Activated CD4-positive, alpha-beta T cell treated with anti-CD3 and anti-CD28 coated beads, Interleukin-2, amount 10 ng/mL, durations not matched to agents 24 days and 14 days (primary cell): ENCODE data around the gene MSI2. TPM values are rescaled to one million over a fixed set of nuclear protein-coding genes. Genes with fewer than 3 reads are reported as not detected.
A peak's percentile ranks its signal among the peaks of the same experiment; 100 is the strongest.
"Not testable (repeated sequence)": the region's sequence is repeated elsewhere in the genome, so short reads cannot be mapped to it uniquely, and the experiment has no call there.

Experiments used
- DNase-seq: peaks from one replicate; pipeline ENCODE4 v3.0.0; 2022
- H3K27ac Mint-ChIP-seq: one replicate; pipeline ENCODE4 v1.8.0; 2022; ENCODE audit warnings: mild to moderate bottlenecking, mixed read lengths
- H3K27me3 Mint-ChIP-seq: one replicate; pipeline ENCODE4 v1.8.0; 2022; ENCODE audit warnings: mixed read lengths
- H3K36me3 Mint-ChIP-seq: one replicate; pipeline ENCODE4 v1.8.0; 2022; ENCODE audit warnings: low read depth, mild to moderate bottlenecking, mixed read lengths
- H3K4me1 Mint-ChIP-seq: one replicate; pipeline ENCODE4 v1.8.0; 2021; ENCODE audit warnings: mixed read lengths
- H3K4me3 Mint-ChIP-seq: one replicate; pipeline ENCODE4 v1.8.0; 2022; ENCODE audit warnings: mild to moderate bottlenecking, moderate library complexity, mixed read lengths
- H3K9me3 Mint-ChIP-seq: one replicate; pipeline ENCODE4 v1.8.0; 2021; ENCODE audit warnings: mixed read lengths
- intact Hi-C: fragments of 100-400 bp; cut with micrococcal nuclease; formaldehyde crosslinking; loops from one replicate; pipeline ENCODE4 v1.15.1; 2023
- total RNA-seq: library from RNA; stranded (reverse); gene quantifications from 2 replicates; pipeline ENCODE4 v1.2.3, GENCODE V29; 2022

Gene MSI2
- total RNA-seq, 1 donor from 2014 or later = 172 TPM

DNA sequence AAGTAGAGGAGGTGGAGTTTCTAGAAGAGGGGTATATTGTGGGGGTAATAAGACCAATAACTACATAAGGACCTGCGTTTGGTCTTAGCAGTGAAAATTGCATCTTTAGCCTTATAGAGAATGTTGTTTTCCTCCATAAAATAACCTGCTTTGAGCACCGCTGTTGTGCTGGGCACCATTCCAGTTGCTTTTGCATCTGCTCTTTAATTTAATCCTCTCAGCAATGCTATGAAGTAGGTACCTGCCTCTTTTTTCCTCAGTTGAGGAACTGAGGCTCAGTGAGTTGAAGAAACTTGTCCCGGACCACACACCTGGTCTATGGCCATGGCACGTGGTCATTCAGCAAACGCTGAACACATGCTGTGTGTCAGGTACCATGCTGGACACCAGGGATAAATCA, 238.1 kb downstream of the MSI2 start:
- Mint-ChIP-seq H3K9me3 (no peaks in the 10 kb centered on the region), H3K4me1 (peaks cover 15% of the 10 kb centered on the region), H3K4me3 (no peak overlapping the region), H3K27ac (peak overlapping the region; percentile 1), H3K36me3 (no peaks in the 10 kb centered on the region), H3K27me3 (no peaks in the 10 kb centered on the region)
- intact Hi-C loops = no loop called here
- DNase-seq = no peak

DNA sequence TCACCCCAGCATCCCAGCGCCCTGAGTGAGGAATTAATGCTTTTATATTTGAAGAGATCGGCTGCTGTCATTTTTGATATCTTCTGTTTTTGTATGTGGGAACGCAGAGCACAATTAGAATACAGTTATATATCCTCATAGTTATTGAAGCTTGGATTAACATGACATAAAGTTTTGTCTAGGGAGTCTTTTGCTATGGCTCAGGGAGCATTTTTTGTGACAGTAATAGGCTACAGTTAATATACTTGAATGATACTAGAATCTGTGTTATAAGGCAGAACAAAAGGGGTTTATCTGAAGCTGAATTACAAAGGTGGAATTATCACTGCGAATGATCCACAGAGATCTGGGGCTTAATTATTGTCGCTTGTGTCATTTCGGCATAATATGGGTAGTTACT, 239.4 kb downstream of the MSI2 start:
- intact Hi-C loops = no loop called here
- no peaks in the 10 kb centered on the region for H3K27me3 Mint-ChIP-seq
- H3K4me3 Mint-ChIP-seq = no peak overlapping the region
- peak overlapping the region; percentile 75 for H3K27ac Mint-ChIP-seq
- peaks cover 1% of the 10 kb centered on the region for H3K36me3 Mint-ChIP-seq
- no peak for DNase-seq
- no peaks in the 10 kb centered on the region for H3K9me3 Mint-ChIP-seq
- H3K4me1 Mint-ChIP-seq = peaks cover 25% of the 10 kb centered on the region

DNA sequence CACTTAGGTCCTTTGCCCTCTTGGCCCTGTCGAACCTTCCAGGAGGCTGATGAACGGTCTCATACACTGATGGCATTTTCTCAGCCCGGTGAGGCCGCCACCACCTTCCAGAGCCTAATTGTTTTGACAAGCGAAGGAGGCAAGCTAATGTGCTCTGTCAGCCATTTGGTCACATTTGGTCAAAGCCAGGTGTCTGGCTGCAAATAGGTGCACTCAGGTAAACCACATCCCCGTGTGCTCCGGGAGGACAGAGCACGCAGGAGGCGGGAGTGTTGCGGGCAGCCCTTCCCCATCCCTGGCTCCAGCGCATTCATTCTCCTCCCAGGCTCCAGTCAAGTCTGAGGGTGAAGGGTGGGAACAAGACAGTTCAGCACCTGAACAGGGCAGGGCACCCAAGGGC, 240.1 kb downstream of the MSI2 start:
- Mint-ChIP-seq H3K4me1 (peaks cover 25% of the 10 kb centered on the region), H3K27ac (no peak overlapping the region), H3K36me3 (peaks cover 1% of the 10 kb centered on the region), H3K4me3 (no peak overlapping the region), H3K27me3 (no peaks in the 10 kb centered on the region), H3K9me3 (no peaks in the 10 kb centered on the region)
- no peak for DNase-seq
- intact Hi-C loops = no loop called here

DNA sequence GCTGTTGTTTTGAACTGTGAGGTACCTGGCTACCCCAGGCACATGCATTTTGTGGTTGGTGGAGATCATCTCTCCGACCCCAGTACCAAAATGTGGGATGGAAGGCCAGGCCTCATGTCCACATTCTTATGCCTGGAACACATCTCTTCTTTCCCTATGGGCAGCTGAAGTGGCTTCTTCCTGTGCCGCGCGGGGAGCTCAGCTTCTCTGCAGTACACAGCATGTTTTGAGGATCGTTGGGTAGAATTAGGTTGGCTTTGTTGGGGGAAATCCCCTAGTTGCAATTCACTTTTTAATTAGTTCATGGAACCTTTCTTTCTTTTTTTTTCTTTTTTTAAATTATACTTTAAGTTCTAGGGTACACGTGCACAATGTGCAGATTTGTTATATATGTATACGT, 242.1 kb downstream of the MSI2 start:
- peaks cover 1% of the 10 kb centered on the region for H3K36me3 Mint-ChIP-seq
- H3K4me1 Mint-ChIP-seq = peaks cover 22% of the 10 kb centered on the region
- H3K27ac Mint-ChIP-seq = no peak overlapping the region
- no peaks in the 10 kb centered on the region for H3K27me3 Mint-ChIP-seq
- no peak for DNase-seq
- intact Hi-C loops = no loop called here
- no peak overlapping the region for H3K4me3 Mint-ChIP-seq
- H3K9me3 Mint-ChIP-seq = no peaks in the 10 kb centered on the region

DNA sequence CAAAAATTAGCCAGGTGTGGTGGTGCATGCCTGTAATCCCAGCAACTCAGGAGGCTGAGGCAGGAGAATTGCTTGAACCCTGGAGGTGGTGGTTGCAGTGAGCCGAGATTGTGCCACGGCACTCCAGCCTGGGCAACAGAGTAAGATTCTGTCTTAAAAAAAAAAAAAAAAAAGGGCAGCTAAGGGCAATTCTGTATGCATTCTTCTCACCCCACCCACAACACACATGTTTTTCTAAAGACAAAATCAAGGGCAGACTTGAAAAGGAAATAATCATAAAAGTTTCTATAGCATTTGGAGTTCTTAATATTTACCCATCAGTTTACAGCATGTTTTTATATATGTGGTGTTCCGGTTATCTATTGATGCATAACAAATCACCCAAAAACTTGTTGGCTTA, 242.9 kb downstream of the MSI2 start:
- H3K27ac Mint-ChIP-seq, H3K9me3 Mint-ChIP-seq, intact Hi-C loops, DNase-seq, H3K27me3 Mint-ChIP-seq, H3K36me3 Mint-ChIP-seq: not testable (repeated sequence)
- Mint-ChIP-seq H3K4me3 (peak overlapping the region; percentile 36), H3K4me1 (peaks cover 22% of the 10 kb centered on the region)

DNA sequence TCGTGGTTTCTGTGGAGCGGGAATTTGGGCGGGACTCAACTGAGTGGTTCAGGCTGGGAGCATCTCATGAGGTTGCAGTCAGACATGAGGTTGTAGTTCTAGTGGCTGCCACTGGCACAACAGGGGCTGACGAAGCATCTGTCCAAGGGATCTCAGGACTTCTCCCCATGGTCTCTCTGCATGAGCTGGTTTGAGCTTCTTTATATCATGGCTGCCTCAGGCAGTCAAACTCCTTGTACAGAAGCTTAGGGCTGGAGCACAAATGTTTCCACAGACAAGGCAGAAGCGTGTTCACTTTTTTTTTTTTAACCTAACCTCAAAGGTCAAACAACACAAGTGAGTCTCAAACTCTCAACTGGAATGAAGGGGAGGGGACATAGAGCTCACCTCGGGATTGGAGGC, 243.3 kb downstream of the MSI2 start:
- Mint-ChIP-seq H3K4me1 (peaks cover 22% of the 10 kb centered on the region), H3K4me3 (peak overlapping the region; percentile 36)

DNA sequence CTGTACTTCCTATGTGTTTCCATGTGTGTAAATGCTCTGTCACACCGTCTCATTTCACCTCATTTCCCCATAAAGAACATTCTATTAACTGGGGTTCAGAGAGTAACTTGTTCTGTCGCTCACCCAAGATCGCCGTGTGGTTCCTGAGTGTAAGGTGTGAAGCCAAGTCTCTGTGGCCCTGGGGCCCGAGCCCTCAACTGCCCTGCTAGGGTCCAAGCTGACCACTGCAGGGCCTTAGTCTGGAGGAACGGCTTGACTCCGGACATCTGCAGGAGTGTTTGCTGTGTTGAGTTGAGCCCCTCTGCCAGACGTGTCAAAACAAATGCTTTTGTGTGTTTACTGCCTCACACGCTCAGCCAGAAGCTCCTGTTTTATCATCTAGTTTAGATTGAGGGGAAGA, 244.7 kb downstream of the MSI2 start:
- H3K27me3 Mint-ChIP-seq = no peaks in the 10 kb centered on the region
- no peaks in the 10 kb centered on the region for H3K9me3 Mint-ChIP-seq
- no peak overlapping the region for H3K4me3 Mint-ChIP-seq
- peaks cover 1% of the 10 kb centered on the region for H3K36me3 Mint-ChIP-seq
- DNase-seq = no peak
- no peak overlapping the region for H3K27ac Mint-ChIP-seq
- intact Hi-C loops = no loop called here
- H3K4me1 Mint-ChIP-seq = peaks cover 20% of the 10 kb centered on the region

More for the DNA sequence above, 243.3 kb downstream of the MSI2 start:
- Mint-ChIP-seq H3K36me3 (peaks cover 1% of the 10 kb centered on the region), H3K27me3 (no peaks in the 10 kb centered on the region), H3K9me3 (no peaks in the 10 kb centered on the region), H3K27ac (peak overlapping the region; percentile 42)
- DNase-seq = no peak
- intact Hi-C loops = no loop called here

DNA sequence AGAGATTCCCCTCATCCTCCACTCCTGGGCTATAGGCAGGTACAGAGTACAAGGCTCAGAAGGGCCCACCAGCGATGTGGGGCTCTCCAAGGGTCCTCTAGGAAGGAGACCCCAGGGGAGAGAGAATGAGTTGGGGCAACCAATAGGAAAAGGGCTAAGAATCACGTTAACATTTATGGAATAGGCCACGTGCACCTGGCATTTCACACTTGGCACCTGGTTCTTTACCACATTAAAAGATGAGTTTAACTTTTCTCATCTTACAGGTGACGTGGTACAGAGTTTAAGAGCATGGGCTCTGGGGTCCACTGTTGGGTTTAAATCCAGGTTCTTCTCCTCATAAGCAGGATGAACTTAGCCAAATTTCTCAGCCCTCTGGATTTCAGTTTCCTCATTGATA, 245.7 kb downstream of the MSI2 start:
- no peak overlapping the region for H3K27ac Mint-ChIP-seq
- H3K9me3 Mint-ChIP-seq = no peaks in the 10 kb centered on the region
- H3K27me3 Mint-ChIP-seq = no peaks in the 10 kb centered on the region
- no peak for DNase-seq
- intact Hi-C loops = no loop called here
- peaks cover 1% of the 10 kb centered on the region for H3K36me3 Mint-ChIP-seq
- peaks cover 20% of the 10 kb centered on the region for H3K4me1 Mint-ChIP-seq
- H3K4me3 Mint-ChIP-seq = no peak overlapping the region

DNA sequence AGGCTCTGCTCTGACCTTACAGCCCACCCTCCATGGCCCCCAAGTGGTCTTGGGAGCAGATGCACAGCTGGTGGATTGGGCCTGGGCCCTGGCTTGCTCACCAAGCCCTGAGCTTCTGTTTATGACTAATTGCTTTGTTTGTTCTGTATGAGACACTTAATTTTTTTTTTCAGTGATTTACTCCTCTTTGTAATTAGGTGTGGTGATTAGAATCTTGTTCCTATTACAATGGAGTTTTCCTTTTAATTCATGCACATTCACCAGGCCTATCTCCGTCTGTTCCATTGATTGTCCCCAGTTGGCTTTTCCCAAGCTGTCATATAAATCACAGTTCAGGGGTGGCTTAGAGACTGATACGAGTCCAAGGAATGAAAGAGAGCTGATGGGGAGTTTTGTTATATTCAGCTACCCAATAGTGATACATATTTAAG, 246.5 kb downstream of the MSI2 start:
- H3K9me3 Mint-ChIP-seq = no peaks in the 10 kb centered on the region
- no peak overlapping the region for H3K4me3 Mint-ChIP-seq
- no peak for DNase-seq
- intact Hi-C loops = no loop called here
- H3K27ac Mint-ChIP-seq = no peak overlapping the region
- H3K27me3 Mint-ChIP-seq = no peaks in the 10 kb centered on the region
- peaks cover 20% of the 10 kb centered on the region for H3K4me1 Mint-ChIP-seq
- H3K36me3 Mint-ChIP-seq = peaks cover 1% of the 10 kb centered on the region

DNA sequence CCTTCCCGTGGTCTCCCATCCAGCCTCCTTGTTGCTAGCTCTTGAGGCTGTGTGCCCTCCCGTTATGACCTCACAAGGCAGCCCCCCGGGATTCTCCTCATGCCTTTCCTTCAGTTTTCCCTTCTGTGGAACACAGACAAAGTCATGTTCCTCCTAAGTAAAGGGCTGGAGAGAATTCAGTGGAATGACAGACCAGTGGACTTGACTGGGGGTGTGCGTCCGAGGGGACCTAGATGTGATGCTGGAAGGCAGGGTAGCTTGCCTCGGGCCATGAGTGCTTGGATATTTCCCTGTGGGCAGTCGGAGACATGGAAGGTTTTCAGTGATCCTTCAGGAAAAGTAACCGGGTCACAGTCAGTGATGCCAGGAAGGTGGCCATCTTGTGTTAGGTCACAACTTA, 247.9 kb downstream of the MSI2 start:
- H3K9me3 Mint-ChIP-seq = no peaks in the 10 kb centered on the region
- intact Hi-C loops = no loop called here
- peaks cover 21% of the 10 kb centered on the region for H3K4me1 Mint-ChIP-seq
- H3K4me3 Mint-ChIP-seq = no peak overlapping the region
- H3K36me3 Mint-ChIP-seq = peaks cover 3% of the 10 kb centered on the region
- peak overlapping the region; percentile 34 for H3K27ac Mint-ChIP-seq
- H3K27me3 Mint-ChIP-seq = no peaks in the 10 kb centered on the region
- no peak for DNase-seq

DNA sequence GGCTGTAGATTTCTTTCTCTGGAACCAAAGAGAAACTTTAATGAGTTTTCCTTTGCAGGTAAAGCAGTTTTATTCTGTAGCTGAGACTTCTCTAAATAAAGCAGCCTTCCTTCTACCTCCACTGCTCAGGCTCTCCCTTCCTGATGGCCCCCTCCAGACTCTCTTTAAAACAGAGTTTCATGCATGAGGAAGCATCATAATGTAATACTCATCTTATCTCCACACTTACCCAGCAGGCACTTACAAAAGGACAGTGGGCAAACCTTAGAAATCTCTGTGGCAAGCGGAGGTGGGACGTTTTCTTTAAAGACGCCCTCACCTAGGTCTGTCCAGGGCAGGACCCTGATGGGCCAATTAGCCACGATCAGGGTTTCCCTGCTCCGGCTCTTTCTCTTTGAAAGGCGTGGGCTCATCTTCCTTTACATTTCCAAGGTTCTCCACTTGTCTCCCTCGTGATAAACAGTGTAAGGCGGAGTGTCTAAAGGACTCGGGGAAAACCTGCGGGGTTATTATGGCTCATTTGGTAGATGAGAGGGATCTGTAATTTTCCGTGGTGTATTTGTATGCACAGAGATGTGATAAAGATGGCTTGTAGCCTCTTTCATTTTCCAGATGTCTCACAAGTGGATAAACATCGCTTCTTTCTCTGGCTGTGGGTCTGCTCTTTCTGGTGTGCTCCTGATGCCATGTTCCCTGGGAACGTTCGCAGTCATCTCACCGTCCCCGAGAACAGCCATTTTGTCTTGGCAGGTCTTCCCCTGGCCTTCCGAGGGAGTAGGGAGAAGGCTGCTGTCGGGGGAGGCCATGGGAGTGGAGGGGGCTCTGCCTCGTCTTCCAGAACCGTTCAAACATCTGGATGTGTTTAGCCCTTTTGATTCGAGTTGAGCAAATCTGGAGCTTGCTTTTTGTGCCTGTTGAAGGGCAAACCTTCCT, 249.8 kb downstream of the MSI2 start:
- Mint-ChIP-seq H3K36me3 (peaks cover 8% of the 10 kb centered on the region), H3K4me3 (no peak overlapping the region), H3K4me1 (peaks cover 13% of the 10 kb centered on the region), H3K27me3 (no peaks in the 10 kb centered on the region), H3K9me3 (no peaks in the 10 kb centered on the region), H3K27ac (no peak overlapping the region)
- intact Hi-C loops = no loop called here
- DNase-seq = no peak

DNA sequence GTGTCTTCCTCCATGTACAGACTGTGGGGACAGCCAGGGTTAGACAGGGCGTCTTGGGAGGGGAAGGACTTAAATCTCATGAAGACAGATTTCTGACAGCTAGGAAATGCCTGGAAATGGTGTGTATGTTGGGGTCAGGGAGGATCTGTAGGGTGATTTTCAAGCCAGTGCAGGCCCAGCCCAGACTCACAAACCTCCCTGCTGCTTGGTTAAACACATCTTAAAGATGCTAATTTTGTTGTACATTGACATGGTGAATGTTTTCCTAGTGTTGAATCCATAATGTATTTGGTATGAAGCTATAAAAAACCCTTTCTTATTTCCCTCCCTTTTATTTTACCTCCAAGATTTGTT, 250.4 kb downstream of the MSI2 start:
- no peak overlapping the region for H3K27ac Mint-ChIP-seq
- H3K4me1 Mint-ChIP-seq = peaks cover 13% of the 10 kb centered on the region
- H3K27me3 Mint-ChIP-seq = no peaks in the 10 kb centered on the region
- H3K9me3 Mint-ChIP-seq = no peaks in the 10 kb centered on the region
- DNase-seq = no peak
- intact Hi-C loops = loop anchor here (1.0 kb wide), 1 partner anchor 43 kb away; no protein-coding TSS in a partner anchor
- H3K36me3 Mint-ChIP-seq = peaks cover 8% of the 10 kb centered on the region
- no peak overlapping the region for H3K4me3 Mint-ChIP-seq

DNA sequence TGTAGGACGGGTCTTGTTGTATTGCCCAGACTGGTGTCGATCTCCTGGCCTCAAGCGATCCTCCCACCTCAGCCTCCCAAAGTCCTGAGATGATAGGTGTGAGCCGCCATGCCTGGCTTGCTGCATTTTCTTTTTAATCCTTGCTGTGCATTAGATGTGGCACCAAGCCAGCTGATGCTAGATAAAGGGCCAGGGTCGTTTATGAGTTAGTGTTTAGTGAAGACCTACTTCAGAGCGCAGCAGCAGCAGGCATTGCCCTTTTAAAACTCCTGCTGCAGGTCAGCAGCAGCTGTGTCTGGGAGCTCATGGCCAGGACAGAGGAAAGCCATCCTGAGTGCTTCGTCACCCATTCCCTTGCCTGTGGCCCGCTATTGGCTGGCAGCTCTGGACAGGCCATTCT, 251.5 kb downstream of the MSI2 start:
- H3K4me1 Mint-ChIP-seq = peaks cover 15% of the 10 kb centered on the region
- no peaks in the 10 kb centered on the region for H3K27me3 Mint-ChIP-seq
- H3K27ac Mint-ChIP-seq = no peak overlapping the region

DNA sequence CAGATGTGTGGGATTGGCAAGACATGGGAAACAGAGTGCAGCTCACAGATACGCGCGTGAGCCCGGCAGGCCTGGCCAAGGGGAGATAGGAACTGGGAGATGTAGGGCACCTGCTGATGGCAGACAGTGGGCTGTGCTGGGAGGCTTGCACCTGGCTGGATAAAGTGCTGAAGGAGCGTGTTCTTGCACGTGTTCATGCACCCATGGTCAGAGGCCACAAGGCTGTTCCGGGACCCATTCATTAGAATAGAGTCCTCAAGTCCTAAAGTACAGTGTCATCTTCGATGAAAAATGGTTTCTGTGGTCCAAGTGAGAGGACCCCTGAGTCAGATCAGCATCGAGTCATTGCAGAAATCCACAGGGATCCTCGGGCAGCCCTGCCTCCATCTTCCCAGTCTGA, 252.3 kb downstream of the MSI2 start:
- Mint-ChIP-seq H3K36me3 (peaks cover 8% of the 10 kb centered on the region), H3K27me3 (no peaks in the 10 kb centered on the region), H3K4me3 (no peak overlapping the region), H3K4me1 (peaks cover 16% of the 10 kb centered on the region), H3K9me3 (no peaks in the 10 kb centered on the region), H3K27ac (peak overlapping the region; percentile 36)
- no peak for DNase-seq
- intact Hi-C loops = no loop called here

More for the DNA sequence above, 251.5 kb downstream of the MSI2 start:
- peaks cover 8% of the 10 kb centered on the region for H3K36me3 Mint-ChIP-seq
- H3K9me3 Mint-ChIP-seq = no peaks in the 10 kb centered on the region
- H3K4me3 Mint-ChIP-seq = no peak overlapping the region
- no peak for DNase-seq
- intact Hi-C loops = loop anchor here (1.0 kb wide), 1 partner anchor 45 kb away; no protein-coding TSS in a partner anchor
